ENCODE data around the gene CDAN1.

Gene CDAN1

GRCh38 chr15:42721016-42721415 lies 15.9 kb downstream of the CDAN1 start:
- Mint-ChIP-seq H3K9me3 (no peaks in the 10 kb centered on the region), H3K36me3 (ENCODE audit: low read depth) (peaks cover 29% of the 10 kb centered on the region), H3K27ac (peak overlapping the region; percentile 32), H3K4me1 (no peaks in the 10 kb centered on the region), H3K27me3 (ENCODE audit: low read depth, poor library complexity) (peaks cover 2% of the 10 kb centered on the region), H3K4me3 (no peak overlapping the region)
- no peak for TF ChIP-seq CTCF (IDR thresholded peaks at IDR 0.05)
- no peak for DNase-seq

GRCh38 chr15:42720071-42720470 lies 16.9 kb downstream of the CDAN1 start:
- Mint-ChIP-seq H3K27ac (peak overlapping the region; percentile 50), H3K4me1 (peaks cover 2% of the 10 kb centered on the region), H3K36me3 (ENCODE audit: low read depth) (peaks cover 23% of the 10 kb centered on the region), H3K4me3 (no peak overlapping the region), H3K9me3 (no peaks in the 10 kb centered on the region), H3K27me3 (ENCODE audit: low read depth, poor library complexity) (peaks cover 4% of the 10 kb centered on the region)
- no peak for DNase-seq
- no peak for TF ChIP-seq CTCF (IDR thresholded peaks at IDR 0.05)

- peak overlapping the region; percentile 85 for H3K27ac Mint-ChIP-seq
- H3K36me3 Mint-ChIP-seq (ENCODE audit: low read depth): peaks cover 18% of the 10 kb centered on the region
- no peak overlapping the region for H3K4me3 Mint-ChIP-seq
- no peaks in the 10 kb centered on the region for H3K9me3 Mint-ChIP-seq
- no peak for TF ChIP-seq CTCF (IDR thresholded peaks at IDR 0.05)
- H3K4me1 Mint-ChIP-seq: peaks cover 5% of the 10 kb centered on the region
- no peak for DNase-seq
- peaks cover 4% of the 10 kb centered on the region for H3K27me3 Mint-ChIP-seq (ENCODE audit: low read depth, poor library complexity)
These were observed 17.9 kb downstream of the CDAN1 start for GRCh38 chr15:42719043-42719442.

GRCh38 chr15:42716626-42717025 lies 20.3 kb downstream of the CDAN1 start:
- DNase-seq: no peak
- TF ChIP-seq CTCF (IDR thresholded peaks at IDR 0.05): no peak
- H3K9me3 Mint-ChIP-seq: no peaks in the 10 kb centered on the region
- H3K4me3 Mint-ChIP-seq: no peak overlapping the region
- H3K4me1 Mint-ChIP-seq: peaks cover 5% of the 10 kb centered on the region
- peaks cover 12% of the 10 kb centered on the region for H3K36me3 Mint-ChIP-seq (ENCODE audit: low read depth)
- H3K27me3 Mint-ChIP-seq (ENCODE audit: low read depth, poor library complexity): peaks cover 4% of the 10 kb centered on the region
- no peak overlapping the region for H3K27ac Mint-ChIP-seq

GRCh38 chr15:42716125-42716524 lies 20.8 kb downstream of the CDAN1 start:
- no peak overlapping the region for H3K4me3 Mint-ChIP-seq
- no peak for TF ChIP-seq CTCF (IDR thresholded peaks at IDR 0.05)
- H3K27me3 Mint-ChIP-seq (ENCODE audit: low read depth, poor library complexity): peaks cover 4% of the 10 kb centered on the region
- peaks cover 5% of the 10 kb centered on the region for H3K4me1 Mint-ChIP-seq
- peaks cover 12% of the 10 kb centered on the region for H3K36me3 Mint-ChIP-seq (ENCODE audit: low read depth)
- no peak for DNase-seq
- H3K9me3 Mint-ChIP-seq: no peaks in the 10 kb centered on the region
- H3K27ac Mint-ChIP-seq: no peak overlapping the region

- H3K36me3 Mint-ChIP-seq (ENCODE audit: low read depth): no peaks in the 10 kb centered on the region
- no peak overlapping the region for H3K4me3 Mint-ChIP-seq
- no peak overlapping the region for H3K27ac Mint-ChIP-seq
- peaks cover 5% of the 10 kb centered on the region for H3K4me1 Mint-ChIP-seq
- no peaks in the 10 kb centered on the region for H3K9me3 Mint-ChIP-seq
- H3K27me3 Mint-ChIP-seq (ENCODE audit: low read depth, poor library complexity): peaks cover 4% of the 10 kb centered on the region
- no peak for DNase-seq
- no peak for TF ChIP-seq CTCF (IDR thresholded peaks at IDR 0.05)
These were observed 24.3 kb downstream of the CDAN1 start for GRCh38 chr15:42712584-42712983.

Measured in nephron progenitor cell (in vitro differentiated cells).